ENCODE data around the gene RNF135.

Gene RNF135

GRCh38 chr17:31048142-31048541 is 77.3 kb downstream of the RNF135 start:
- TF ChIP-seq GATA1 (IDR thresholded peaks at IDR 0.05; ENCODE audit: low read depth, low read length): no peak
- TF ChIP-seq POLR2A (IDR thresholded peaks at IDR 0.05; ENCODE audit: low read length): no peak
- DNase-seq: no peak

- no peak for DNase-seq
- TF ChIP-seq POLR2A (IDR thresholded peaks at IDR 0.05; ENCODE audit: low read length): no peak
- no peak for TF ChIP-seq GATA1 (IDR thresholded peaks at IDR 0.05; ENCODE audit: low read depth, low read length)
Observed at GRCh38 chr17:31048780-31049179, 77.9 kb downstream of the RNF135 start.
